GM23338 (cell line): ENCODE data around the gene RNU7-1. TPM values are rescaled to one million over a fixed set of nuclear protein-coding genes. Genes with fewer than 3 reads are reported as not detected.

Experiments
- ATAC-seq: fragments of 200-7000 bp; cut with Tn5 transposase; 3 replicates; pipeline ENCODE4 v1.9.1; 2020
- DNase-seq: peaks from one replicate; pipeline ENCODE4 v3.0.0-alpha.2; 2015; ENCODE audit warnings: low spot score
- H2AFZ ChIP-seq: fragments of 200-600 bp; sonication (generic); 2 replicates; pipeline ENCODE4 v1.8.0; 2016; ENCODE audit warnings: antibody characterized with exemption, mild to moderate bottlenecking, moderate library complexity
- H3F3A ChIP-seq: fragments of 200-600 bp; sonication (generic); replicated peaks from 2 replicates; pipeline ENCODE4 v1.8.0; 2017; ENCODE audit warnings: antibody characterized with exemption, mixed run types, low read depth
- H3K27ac ChIP-seq: fragments of 200-600 bp; sonication (generic); 2 replicates; pipeline ENCODE4 v1.6.1; 2016; ENCODE audit warnings: low read depth
- H3K27me3 ChIP-seq: fragments of 200-600 bp; sonication (generic); 2 replicates; pipeline ENCODE4 v1.8.0; 2016; ENCODE audit warnings: mild to moderate bottlenecking, mixed run types, moderate library complexity; ENCODE audit not compliant: insufficient read depth
- H3K36me3 ChIP-seq: fragments of 200-600 bp; sonication (generic); 2 replicates; pipeline ENCODE4 v1.8.0; 2016; ENCODE audit warnings: mild to moderate bottlenecking; ENCODE audit not compliant: insufficient read depth
- H3K4me1 ChIP-seq: fragments of 200-600 bp; sonication (generic); 2 replicates; pipeline ENCODE4 v1.8.0; 2016; ENCODE audit warnings: mild to moderate bottlenecking, moderate library complexity; ENCODE audit not compliant: insufficient read depth
- H3K4me2 ChIP-seq: fragments of 200-600 bp; sonication (generic); 2 replicates; pipeline ENCODE4 v1.7.1; 2017; ENCODE audit warnings: mixed run types
- H3K4me3 ChIP-seq: fragments of 200-600 bp; sonication (generic); 2 replicates; pipeline ENCODE4 v1.6.1; 2016; ENCODE audit warnings: mixed run types
- H3K79me2 ChIP-seq: fragments of 200-600 bp; sonication (generic); replicated peaks from 2 replicates; pipeline ENCODE4 v1.8.0; 2017; ENCODE audit warnings: mild to moderate bottlenecking; ENCODE audit not compliant: insufficient read depth
- H3K9me2 ChIP-seq: fragments of 200-600 bp; sonication (generic); 2 replicates; pipeline ENCODE4 v1.8.0; 2017; ENCODE audit not compliant: insufficient read depth
- H4K20me1 ChIP-seq: fragments of 200-600 bp; sonication (generic); replicated peaks from 2 replicates; pipeline ENCODE4 v1.8.0; 2017; ENCODE audit warnings: mild to moderate bottlenecking; ENCODE audit not compliant: insufficient read depth
- H3K27ac Mint-ChIP-seq: 2 replicates; pipeline ENCODE4 v1.8.0; 2020; ENCODE audit warnings: inconsistent platforms, mild to moderate bottlenecking, moderate library complexity, mixed read lengths
- H3K27me3 Mint-ChIP-seq: 3 replicates; pipeline ENCODE4 v1.8.0; 2022; ENCODE audit warnings: low read depth, mild to moderate bottlenecking, moderate library complexity, mixed read lengths, inconsistent platforms; ENCODE audit not compliant: insufficient read depth, poor library complexity
- H3K36me3 Mint-ChIP-seq: 3 replicates; pipeline ENCODE4 v1.8.0; 2021; ENCODE audit warnings: low read depth, mild to moderate bottlenecking, inconsistent platforms, moderate library complexity, mixed read lengths
- H3K4me1 Mint-ChIP-seq: 3 replicates; pipeline ENCODE4 v1.8.0; 2020; ENCODE audit warnings: mild to moderate bottlenecking, inconsistent platforms, mixed read lengths
- H3K4me3 Mint-ChIP-seq: 3 replicates; pipeline ENCODE4 v1.8.0; 2021; ENCODE audit warnings: moderate library complexity, mild to moderate bottlenecking, inconsistent platforms, mixed read lengths
- H3K9me3 Mint-ChIP-seq: 3 replicates; pipeline ENCODE4 v1.8.0; 2020; ENCODE audit warnings: moderate library complexity, mild to moderate bottlenecking, inconsistent platforms, mixed read lengths
- CREB1 ChIP-seq: fragments of 250-450 bp; sonication (Bioruptor Pico); IDR thresholded peaks from 2 replicates; pipeline ENCODE4 v1.5.0; 2020; ENCODE audit warnings: low read depth, mild to moderate bottlenecking, moderate library complexity
- ETS1 ChIP-seq: IDR thresholded peaks from 2 replicates; pipeline ENCODE4 v1.6.1; 2016; ENCODE audit warnings: antibody characterized with exemption
- EZH2 ChIP-seq: fragments of 200-600 bp; sonication (generic); IDR thresholded peaks from one replicate; pipeline ENCODE4 v1.8.0; 2017; ENCODE audit warnings: antibody characterized with exemption, mild to moderate bottlenecking, low read depth; ENCODE audit not compliant: unreplicated experiment
- EZH2phosphoT487 ChIP-seq: fragments of 200-600 bp; sonication (generic); IDR thresholded peaks from one replicate; pipeline ENCODE4 v1.8.1; 2018; ENCODE audit warnings: antibody characterized with exemption; ENCODE audit not compliant: unreplicated experiment
- JUNB ChIP-seq: IDR thresholded peaks from one replicate; pipeline ENCODE4 v1.6.1; 2016; ENCODE audit warnings: antibody characterized with exemption; ENCODE audit not compliant: unreplicated experiment
- NANOG ChIP-seq: IDR thresholded peaks from 2 replicates; pipeline ENCODE4 v1.6.1; 2016; ENCODE audit warnings: antibody characterized with exemption, borderline replicate concordance
- POLR2AphosphoS5 ChIP-seq: IDR thresholded peaks from 2 replicates; pipeline ENCODE4 v1.6.1; 2016; ENCODE audit warnings: antibody characterized with exemption, low read depth
- REST ChIP-seq: IDR thresholded peaks from one replicate; pipeline ENCODE4 v1.6.1; 2018; ENCODE audit warnings: antibody characterized with exemption; ENCODE audit not compliant: unreplicated experiment
- STAT1 ChIP-seq: IDR thresholded peaks from one replicate; pipeline ENCODE4 v1.6.1; 2016; ENCODE audit warnings: antibody characterized with exemption; ENCODE audit not compliant: unreplicated experiment
- ZNF114 ChIP-seq: fragments of 250-450 bp; sonication (Bioruptor Pico); IDR thresholded peaks from 2 replicates; pipeline ENCODE4 v1.5.0; 2020; ENCODE audit warnings: mild to moderate bottlenecking, moderate library complexity
- ZNF331 ChIP-seq: fragments of 250-450 bp; sonication (Bioruptor Pico); IDR thresholded peaks from 2 replicates; pipeline ENCODE4 v1.5.0; 2020; ENCODE audit warnings: low read depth, mild to moderate bottlenecking, moderate library complexity
- ZNF462 ChIP-seq: fragments of 250-450 bp; sonication (Bioruptor Pico); IDR thresholded peaks from 2 replicates; pipeline ENCODE4 v1.5.0; 2020; ENCODE audit warnings: mild to moderate bottlenecking, moderate library complexity
- polyA plus RNA-seq: library from polyadenylated mRNA; unstranded; fragments of >200 nt; fragmentation: Nextera tagmentation; extraction: Ambion mirVana; gene quantifications from 2 replicates; pipeline ENCODE4 v1.2.1, GENCODE V29; 2016
- total RNA-seq: library from RNA; depleted of rRNA; stranded (reverse); fragments of >200 nt; shearing (Covaris generic); gene quantifications from 2 replicates; pipeline ENCODE4 v1.2.3, GENCODE V29; 2014

RNU7-1 gene
- total and polyA plus RNA-seq, 2 experiments from 2014 or later, result not detected

- Histone ChIP-seq H3K36me3 (no peaks in the 10 kb centered on the region; the same call in none of the 2 replicates), H3K4me1 (peaks cover 28% of the 10 kb centered on the region), H3K9me2 (no peaks in the 10 kb centered on the region), H3K27me3 (no peaks in the 10 kb centered on the region), H3K27ac (no peak overlapping the region), H3K4me2 (no peak overlapping the region), H3K4me3 (no peak overlapping the region), H2AFZ (no peak overlapping the region), H3K79me2 (peaks cover 6% of the 10 kb centered on the region), H4K20me1 (no peaks in the 10 kb centered on the region), H3F3A (peaks cover 24% of the 10 kb centered on the region)
- Mint-ChIP-seq H3K27ac (no peak overlapping the region), H3K4me3 (no peak overlapping the region; the same call in 2 of the 3 replicates), H3K4me1 (peaks cover 53% of the 10 kb centered on the region), H3K27me3 (peaks cover 30% of the 10 kb centered on the region), H3K9me3 (no peaks in the 10 kb centered on the region; the same call in 1 of the 3 replicates), H3K36me3 (peaks cover 42% of the 10 kb centered on the region)
- TF ChIP-seq NANOG, result no peak
- no peak for TF ChIP-seq ETS1
- no peak for TF ChIP-seq ZNF114 (CRISPR knock-in tag)
- no peak for TF ChIP-seq REST
- TF ChIP-seq CREB1 (CRISPR knock-in tag), result no peak
- TF ChIP-seq POLR2AphosphoS5, result no peak
- no peak for TF ChIP-seq ZNF331
- TF ChIP-seq STAT1, result no peak
- TF ChIP-seq EZH2, result no peak
- TF ChIP-seq ZNF462 (CRISPR knock-in tag), result no peak
- no peak for TF ChIP-seq JUNB
- no peak for TF ChIP-seq EZH2phosphoT487
- ATAC-seq (no peak), DNase-seq (no peak)
Observed at GRCh38 chr12:6923003-6923732, 20.4 kb upstream of the RNU7-1 start.
